GM18951 (cell line): Measurements from ENCODE around the gene HOXC4.

Source experiments
- POLR2A ChIP-seq: IDR thresholded peaks from 4 replicates; pipeline ENCODE4 v1.6.1; 2011; ENCODE audit warnings: mild to moderate bottlenecking; ENCODE audit not compliant: insufficient read length, insufficient read depth; ENCODE audit errors: extremely low read depth
- in situ Hi-C: fragments of 300-500 bp; cut with MboI; formaldehyde crosslinking; loops from one replicate; pipeline ENCODE4 v1.12.0; 2022; ENCODE audit warnings: low sequenced_read_pairs, mixed read lengths, inconsistent platforms; ENCODE audit not compliant: unreplicated experiment

Gene HOXC4

DNA sequence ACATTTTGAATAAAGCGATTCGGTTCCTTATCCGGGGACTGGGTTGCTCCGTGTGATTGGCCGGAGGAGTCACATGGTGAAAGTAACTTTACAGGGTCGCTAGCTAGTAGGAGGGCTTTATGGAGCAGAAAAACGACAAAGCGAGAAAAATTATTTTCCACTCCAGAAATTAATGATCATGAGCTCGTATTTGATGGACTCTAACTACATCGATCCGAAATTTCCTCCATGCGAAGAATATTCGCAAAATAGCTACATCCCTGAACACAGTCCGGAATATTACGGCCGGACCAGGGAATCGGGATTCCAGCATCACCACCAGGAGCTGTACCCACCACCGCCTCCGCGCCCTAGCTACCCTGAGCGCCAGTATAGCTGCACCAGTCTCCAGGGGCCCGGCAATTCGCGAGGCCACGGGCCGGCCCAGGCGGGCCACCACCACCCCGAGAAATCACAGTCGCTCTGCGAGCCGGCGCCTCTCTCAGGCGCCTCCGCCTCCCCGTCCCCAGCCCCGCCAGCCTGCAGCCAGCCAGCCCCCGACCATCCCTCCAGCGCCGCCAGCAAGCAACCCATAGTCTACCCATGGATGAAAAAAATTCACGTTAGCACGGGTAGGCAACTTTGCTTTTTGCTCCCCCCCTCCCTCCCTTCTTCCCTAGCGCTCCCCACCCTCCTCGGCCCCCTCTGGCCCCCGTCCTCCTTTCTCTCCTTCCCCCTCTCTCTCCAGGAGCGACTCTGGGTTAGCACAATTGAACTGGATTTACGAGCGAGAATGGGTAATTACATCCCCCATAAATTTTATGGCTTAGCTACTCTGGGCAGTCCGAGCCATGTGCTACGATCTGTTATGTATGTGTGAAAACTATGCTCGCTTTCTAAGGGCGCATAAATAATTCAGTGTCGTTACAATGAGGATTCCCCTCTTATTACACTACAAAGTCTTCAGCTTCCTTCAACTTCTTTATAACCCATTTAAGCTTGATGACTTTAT, at the start of gene HOXC4:
TSS of gene HOXC4 (plus strand) at position 85 of the 991 bp plus-strand sequence. CDS start at position 173, 88 bp downstream.
- no peak for TF ChIP-seq POLR2A

DNA sequence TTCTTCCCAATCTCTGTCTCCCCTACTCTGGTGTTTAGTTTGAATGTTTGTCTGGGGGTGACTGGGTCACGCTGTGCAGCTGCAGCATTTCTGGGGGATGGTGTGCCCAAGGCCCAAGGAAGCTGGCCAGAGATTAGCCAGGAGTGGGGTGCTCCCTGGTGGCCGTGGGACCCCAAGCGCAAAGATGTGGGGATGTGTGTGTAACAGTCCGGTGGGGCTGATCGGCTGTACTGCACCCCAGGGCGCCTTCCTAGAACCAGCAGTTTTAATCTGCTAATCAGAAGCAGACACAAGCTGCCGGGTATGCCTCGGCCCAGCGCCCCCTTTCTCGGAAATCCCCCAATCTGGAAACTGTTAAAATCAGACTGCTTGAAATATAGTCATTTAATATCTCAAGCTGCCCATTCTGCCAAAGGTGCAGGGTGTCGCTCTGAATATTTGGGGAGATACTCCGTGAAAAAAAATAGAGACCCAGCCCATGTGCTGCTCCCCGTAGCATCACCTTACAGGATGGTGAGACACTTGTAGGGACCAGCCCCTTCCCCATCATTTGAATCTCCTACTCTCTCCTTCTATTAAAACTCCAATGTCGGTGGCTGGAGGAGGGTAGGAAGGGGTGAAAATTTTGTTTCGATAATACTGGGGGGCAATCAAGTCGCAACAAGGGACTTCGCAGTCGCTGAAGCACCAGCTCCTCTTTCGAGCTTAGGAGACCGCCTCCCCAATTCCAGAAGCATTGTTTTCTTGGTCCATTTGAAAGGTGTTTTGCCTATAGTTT, 49.4 kb upstream of the HOXC4 start:
- in situ Hi-C loops = loop anchor here (25.0 kb wide), 1 partner anchor 358 kb away; the partner anchor contains the start of gene GPR84
- TF ChIP-seq POLR2A = no peak

More for the DNA sequence above, at the start of gene HOXC4:
- in situ Hi-C loops = no loop called here

DNA sequence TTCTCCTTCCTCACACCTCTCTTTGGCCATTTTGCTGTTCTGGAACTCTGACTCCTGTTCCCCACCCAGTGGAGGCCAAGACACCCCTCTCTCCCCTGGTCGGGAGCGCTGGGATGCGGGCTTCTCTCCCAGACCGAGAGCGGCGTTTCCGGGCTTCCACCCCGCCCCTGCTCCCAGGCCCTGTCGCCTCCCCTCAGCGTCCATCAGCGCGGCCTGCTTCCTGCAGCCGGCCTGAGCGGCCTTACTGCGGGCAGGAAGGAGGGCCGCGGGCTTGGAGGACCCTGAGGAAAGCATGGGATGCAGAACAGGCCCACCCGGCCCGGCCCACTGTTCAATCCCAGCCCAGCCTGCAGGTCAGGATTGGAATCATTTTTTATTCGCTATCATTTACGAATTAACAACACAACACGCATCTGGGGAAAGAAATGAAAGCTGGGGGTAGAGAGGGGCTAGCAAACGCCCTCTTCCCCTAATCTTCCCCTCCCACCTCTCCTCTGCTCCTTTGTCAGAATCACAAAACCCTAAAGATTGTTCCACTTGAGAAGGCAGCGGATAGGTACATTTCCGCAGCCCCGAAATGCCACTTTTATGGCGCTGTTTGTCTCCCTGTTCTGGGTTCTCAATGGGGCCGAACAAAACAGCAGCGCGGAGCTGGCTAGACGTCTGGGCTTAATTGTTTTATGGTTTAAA, 48.6 kb upstream of the HOXC4 start:
- in situ Hi-C loops = loop anchor here (25.0 kb wide), 1 partner anchor 357 kb away; the partner anchor contains the start of gene GPR84
- TF ChIP-seq POLR2A = no peak

DNA sequence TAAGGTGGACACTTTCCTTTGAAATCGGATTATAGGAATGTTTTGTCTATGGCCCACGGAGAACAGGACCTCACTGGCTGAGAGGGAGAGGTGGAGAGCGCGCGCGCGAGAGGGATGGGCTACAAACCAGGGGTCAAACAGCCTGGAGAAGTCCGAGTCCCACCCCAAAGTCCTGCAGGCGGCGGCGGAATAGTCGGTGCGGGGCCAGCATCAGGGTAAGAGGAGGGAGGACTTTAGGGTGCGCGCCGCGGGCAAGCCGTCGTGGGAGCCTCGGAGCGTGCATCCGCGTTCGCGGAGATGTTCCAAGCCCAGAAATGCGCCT, 48.1 kb upstream of the HOXC4 start:
- in situ Hi-C loops = loop anchor here (25.0 kb wide), 1 partner anchor 357 kb away; the partner anchor contains the start of gene GPR84
- no peak for TF ChIP-seq POLR2A

DNA sequence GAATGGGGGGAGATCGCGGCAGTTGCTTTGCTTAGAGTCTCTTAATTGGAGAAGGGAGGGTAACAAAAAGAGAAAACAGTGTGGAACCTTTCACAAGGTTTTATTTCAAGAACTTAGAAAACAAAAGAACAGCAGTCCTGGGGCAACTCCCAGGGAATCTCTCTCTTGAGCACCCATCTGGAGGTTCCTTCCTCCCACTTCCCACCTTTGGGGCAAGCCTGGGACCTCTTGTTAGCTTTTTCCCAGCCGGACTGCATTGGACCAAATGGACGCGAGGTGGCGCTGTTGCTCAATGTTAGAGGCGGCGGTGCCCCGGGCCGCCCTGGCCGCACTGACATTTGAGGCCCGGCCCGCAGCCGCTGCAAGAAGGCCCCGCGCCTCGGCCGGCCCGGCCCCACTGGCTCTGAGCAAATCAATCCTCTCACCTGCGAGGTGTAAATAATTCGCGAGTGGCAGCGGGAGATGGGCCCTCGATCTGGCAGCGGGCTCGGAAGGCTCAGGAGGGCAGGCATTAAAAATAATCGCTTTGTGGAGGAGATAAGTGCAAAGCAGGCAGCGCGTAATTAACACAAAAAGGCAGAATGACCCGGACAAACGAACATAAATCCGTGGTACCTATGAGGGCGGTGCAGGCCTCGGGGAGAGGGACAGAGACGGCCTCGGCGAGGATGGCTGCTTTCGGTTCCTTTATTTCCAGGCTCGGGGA, 47.6 kb upstream of the HOXC4 start:
- in situ Hi-C loops = loop anchor here (25.0 kb wide), 1 partner anchor 356 kb away; the partner anchor contains the start of gene GPR84

DNA sequence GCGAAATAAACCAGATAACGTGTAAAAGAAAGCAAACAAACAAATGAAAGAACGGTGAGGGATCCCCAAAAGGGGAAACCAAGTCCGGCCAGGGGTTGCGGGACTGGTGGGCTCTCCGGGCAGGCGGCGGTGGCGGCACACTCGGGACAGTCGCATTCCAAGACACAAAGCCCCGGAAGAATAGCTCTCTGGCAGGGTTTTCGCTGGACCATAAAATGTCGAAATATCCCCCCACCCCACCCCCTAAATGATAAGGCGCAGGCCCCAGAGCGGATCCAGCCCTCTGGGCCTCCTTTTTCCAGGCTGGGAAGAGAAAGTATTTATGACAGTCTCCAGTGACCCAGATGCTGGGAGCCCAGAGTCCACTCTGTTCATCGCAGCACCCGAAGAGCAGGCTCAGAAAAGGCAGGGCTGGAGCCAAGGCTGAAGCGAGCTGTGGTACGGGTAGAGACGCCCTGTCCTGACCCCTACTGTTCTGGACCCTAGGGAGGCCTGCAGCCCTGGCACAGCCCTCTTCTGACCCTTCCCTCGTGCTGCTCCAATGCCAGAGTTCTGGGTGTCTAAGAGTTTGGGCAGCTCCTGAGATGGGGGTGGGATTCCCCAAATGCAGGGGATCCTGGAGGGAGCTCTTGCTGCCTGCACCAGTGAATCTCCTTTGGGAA, 46.9 kb upstream of the HOXC4 start:
- no peak for TF ChIP-seq POLR2A

More for the DNA sequence above, 47.6 kb upstream of the HOXC4 start:
- TF ChIP-seq POLR2A = no peak

DNA sequence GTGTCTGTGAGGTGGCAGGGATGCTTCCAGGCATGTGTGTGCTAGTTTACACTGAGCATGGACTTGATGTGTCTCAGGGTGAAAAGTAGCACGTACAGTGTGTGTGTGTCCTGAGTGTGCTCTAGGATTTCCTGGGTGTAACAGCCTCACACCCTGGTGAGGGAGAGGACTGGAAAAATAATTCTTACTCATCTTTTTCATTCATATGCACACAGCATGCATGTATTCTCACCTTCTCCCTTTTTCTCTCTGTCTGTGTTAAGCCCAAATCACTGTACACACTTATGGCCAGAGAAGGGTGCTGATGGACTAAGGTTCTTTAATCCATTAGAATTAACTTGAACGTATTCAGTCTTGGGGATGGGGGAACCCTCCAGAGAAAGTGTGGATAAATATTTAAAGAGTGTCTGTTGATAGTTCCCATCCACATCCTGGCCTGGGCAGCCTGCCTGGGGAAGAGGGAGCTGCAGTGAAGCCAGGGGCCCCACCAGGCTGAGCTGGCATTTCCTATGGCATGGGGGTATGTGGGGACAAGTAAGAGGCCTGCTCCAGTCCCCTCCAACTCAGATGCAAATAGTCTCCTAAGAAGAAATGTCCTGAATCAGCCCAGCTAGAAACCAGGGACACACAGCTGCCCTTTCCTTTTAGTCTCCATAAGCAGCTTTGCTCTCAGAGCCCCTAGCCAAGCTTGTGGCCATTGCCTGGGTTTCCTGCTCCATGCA, 45.9 kb upstream of the HOXC4 start:
- no peak for TF ChIP-seq POLR2A
- in situ Hi-C loops = loop anchor here (25.0 kb wide), 1 partner anchor 355 kb away; the partner anchor contains the start of gene GPR84

More for the DNA sequence above, 46.9 kb upstream of the HOXC4 start:
- in situ Hi-C loops = loop anchor here (25.0 kb wide), 1 partner anchor 356 kb away; the partner anchor contains the start of gene GPR84

DNA sequence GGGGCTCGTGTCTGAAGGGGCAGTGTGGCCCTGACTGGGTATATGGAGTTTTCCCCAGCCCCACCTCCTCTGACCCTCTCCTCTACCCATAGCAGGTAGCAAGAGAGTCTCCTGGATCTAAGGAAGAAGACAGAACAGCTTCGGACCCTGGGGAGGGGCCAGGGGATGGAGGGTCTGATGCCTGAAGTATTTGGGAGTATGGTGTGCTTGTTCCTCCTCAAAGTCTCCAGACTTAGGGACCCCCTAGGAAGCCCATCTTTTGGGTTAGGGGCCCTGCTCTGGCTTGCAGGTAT, 45.4 kb upstream of the HOXC4 start:
- TF ChIP-seq POLR2A = no peak
- in situ Hi-C loops = loop anchor here (25.0 kb wide), 1 partner anchor 354 kb away; the partner anchor contains the start of gene GPR84

DNA sequence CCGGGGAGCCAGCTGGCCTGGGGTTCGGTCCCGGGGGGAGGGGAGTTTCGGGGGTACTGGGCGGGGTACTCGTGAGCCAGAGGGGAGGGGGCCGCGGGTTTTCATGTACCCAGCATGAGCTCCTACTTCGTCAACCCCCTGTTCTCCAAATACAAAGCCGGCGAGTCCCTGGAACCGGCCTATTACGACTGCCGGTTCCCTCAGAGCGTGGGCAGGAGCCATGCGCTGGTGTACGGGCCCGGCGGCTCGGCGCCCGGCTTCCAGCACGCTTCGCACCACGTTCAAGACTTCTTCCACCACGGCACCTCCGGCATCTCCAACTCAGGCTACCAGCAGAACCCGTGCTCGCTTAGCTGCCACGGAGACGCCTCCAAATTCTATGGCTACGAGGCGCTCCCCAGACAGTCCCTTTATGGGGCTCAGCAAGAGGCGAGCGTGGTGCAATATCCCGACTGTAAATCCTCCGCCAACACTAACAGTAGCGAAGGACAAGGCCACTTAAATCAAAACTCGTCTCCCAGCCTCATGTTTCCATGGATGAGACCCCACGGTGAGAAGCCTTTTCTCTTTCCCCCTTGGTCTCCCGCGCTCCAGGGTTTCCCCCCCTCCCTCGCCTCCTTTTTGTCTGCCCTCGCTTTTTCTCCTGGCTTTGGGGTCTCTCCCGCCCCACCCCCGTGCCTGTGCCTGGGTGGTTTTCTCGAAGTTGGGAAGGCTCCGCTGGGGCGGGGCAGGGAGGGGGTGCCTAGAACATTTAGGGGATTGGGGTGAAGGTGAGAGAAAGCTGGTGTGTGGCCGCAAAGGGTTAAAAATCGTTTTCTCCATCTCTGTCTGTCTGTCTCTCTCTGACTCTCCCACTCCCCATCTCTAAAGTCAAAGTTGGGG, 44.2 kb upstream of the HOXC4 start:
- no peak for TF ChIP-seq POLR2A
- in situ Hi-C loops = loop anchor here (25.0 kb wide), 1 partner anchor 353 kb away; the partner anchor contains the start of gene GPR84

DNA sequence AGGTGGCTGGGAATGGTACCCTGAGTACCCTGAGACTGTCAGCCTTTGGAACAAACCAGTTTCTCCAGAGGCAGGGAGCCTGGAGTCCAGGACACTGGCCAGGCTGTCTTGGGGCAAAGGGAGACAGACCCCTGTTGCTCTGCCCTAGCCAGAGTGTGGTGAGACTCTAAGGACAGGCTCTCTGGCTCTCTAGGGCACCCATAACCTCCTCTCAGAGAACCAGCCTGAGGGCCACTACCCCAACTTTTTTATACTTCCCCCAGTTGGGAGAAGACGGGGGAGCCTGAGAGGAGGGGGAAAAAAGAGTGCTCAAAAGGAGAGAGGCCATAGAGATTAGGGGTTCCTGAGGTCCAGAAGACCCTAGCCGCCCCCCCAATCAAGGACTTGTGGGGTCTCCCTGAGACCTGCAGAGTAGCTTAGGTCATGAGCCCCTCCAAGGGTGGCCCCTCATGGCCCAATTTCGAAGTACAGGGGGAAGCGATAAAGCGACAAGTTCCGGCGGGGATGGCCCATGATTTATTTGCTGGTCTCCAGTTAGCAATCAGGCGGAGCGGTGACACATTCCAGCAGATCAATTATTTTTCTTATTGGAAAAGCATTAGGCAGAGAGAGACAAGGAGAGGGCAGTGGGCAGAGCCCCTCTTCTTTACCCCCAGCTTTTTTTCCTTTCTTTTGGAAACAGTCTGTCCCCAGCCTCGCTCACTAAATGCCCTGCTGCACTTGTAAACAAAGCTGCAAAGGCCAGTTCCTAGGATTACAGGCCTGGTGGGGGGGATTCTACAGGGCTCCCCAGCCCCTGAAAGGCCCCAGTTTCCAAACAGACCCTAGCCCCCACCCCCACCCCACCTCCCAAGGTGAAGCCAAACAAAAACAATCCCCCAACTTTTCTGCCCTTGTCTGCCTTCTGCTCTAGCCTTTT, 43.3 kb upstream of the HOXC4 start:
- no peak for TF ChIP-seq POLR2A
- in situ Hi-C loops = loop anchor here (25.0 kb wide), 1 partner anchor 352 kb away; the partner anchor contains the start of gene GPR84
